A549 treated with CORT108297 at 1 μM for 4 hours (cell line): Measurements from ENCODE around the gene GID4. TPM values are rescaled to one million over a fixed set of nuclear protein-coding genes. Genes with fewer than 3 reads are reported as not detected.

Experiments
- total RNA-seq: library from RNA; stranded (reverse); fragments of 200-300 nt; extraction: Qiagen RNA extraction; gene quantifications from 5 replicates; pipeline ENCODE4 v1.2.3, GENCODE V29; 2022

GID4 gene
- total RNA-seq: 9.8 to 12.7 TPM (median 11.4 TPM) in 5 replicates

DNA sequence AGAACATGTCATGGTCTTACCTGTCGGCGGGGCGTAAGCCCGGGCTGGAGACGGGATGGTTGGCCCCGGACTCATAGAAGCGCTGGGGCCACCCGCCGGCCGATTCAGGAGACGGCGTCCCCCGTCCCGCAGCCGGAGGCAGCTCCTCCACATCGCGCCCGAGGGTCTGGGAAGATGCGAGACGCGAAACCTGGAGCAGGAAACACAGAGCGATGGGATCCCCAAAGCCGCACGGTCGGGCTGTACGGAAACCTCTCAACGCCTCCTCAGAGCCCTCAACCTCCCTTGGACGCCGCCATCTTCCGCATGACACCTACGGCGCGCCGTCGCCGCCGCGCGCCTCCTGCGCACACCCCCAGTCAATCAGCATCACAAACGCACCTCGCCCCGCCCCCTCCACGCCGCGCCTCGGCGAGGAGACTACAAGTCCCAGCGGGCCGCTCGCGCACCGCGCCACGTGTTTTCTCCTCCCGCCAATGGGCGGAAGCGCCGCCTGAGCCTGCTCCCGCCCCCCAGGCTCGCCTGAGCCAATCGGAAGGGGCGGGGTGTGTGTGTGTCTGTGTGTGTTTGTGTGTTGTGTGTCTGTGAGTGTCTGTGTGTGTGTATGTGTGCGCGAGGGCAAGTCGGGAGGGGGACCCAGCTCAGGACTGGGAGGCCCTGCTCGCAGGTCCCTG is at the start of gene GID4, which contains the start of gene ATPAF2:
Gene GID4, plus strand, starts transcription at position 548 of the 674 bp plus-strand sequence. Its CDS starts 57 bp downstream, at position 605.
Gene ATPAF2, minus strand, starts transcription at position 308 of the 674 bp plus-strand sequence. Its CDS starts 155 bp downstream, at position 153.

DNA sequence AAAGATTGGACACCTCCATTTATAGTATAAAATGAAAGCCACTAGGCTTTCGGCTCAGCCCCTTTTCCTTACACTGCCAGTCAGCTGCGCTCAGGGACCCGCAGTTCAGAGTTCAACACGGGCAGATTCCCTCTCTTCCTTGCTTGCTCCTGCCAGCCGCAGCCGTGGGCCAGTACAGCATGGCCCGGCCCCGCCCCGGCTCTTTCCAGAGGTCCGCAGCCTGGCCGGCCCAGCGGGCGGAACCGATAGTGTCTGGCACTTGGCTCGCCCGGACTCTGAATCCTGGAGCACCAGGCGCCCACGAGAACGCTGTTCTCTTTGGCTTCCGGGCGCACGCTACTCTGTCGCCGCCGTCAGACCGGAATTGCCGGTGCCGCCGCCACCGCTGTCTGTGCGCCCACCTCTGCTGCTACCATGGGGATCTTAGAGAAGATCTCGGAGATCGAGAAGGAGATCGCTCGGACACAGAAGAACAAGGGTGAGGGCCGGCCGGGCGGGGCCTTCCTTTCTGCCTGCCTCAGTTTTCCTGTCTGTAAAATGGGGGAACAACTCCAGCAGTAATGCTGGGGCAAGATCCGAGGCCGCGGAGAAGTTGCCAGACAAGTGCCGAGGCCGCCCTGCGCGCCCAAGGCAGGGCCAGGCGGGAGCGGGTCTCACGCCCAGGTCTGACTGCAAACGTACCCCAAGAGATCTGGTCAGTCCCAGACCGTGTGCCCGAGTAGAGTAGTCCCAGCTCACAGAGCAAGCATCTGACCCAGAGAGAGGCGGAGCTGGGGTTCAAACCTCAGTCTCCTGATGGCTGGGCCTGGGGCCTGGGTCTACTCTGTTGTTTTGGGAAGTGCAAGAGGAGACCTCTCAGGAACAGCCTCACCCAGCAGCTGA is 48.6 kb downstream of the GID4 start, which contains the start of gene DRG2:
Gene DRG2, plus strand, starts transcription at position 339 of the 882 bp plus-strand sequence. Its CDS starts 76 bp downstream, at position 415.

DNA sequence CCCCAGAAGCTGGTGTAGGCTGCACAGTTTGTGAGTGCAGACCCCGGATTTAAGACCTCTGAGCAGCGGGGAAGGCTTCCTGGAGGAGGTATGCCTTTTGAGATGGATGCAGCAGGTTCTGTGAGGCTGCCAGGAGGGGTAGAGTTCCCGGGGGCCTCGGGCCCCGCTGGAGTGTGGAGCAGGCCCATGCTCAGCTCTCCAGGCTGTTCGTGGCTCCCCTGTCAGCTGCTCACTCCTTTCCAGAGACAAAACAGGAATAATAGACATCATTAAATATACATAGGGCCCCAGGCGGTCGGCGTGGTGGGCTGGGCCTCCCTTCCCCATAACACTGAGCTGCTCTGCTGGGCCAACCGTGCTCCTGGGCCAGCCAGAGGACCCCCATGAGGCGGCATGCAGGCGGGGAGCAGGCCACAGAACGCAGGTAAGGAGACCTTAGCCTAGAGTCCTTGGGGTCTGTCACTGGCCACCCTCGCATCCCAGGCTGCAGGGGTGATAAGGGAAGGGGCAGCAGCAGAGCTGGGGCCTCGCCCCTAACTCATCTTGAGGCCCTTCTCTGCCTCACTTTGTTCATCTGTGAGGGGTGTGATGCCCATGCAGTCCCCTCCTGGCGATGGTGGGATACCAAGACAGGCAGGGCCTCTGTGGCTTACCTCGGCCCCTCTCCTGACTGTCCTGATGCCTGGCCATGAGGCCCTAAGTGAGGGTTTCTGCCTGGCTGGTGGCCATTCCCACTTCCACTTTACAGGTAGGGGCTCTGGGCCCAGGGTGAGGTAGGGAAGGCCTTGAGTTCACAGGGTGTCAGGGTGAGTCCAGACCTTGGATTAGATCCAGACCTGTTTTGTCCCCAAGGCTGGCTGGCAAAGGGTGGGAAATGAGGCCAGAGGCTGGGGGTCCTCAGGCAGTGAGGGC is 69.4 kb downstream of the GID4 start, which contains the start of gene MYO15A:
Gene MYO15A, plus strand, starts transcription at position 356 of the 912 bp plus-strand sequence. CDS start 10,045 bp downstream, outside the sequence.

Other genes with a start within 250 kb of the GID4 start
- gene SREBF1, start 202.4 kb upstream of the GID4 start, total RNA-seq: 60.6 to 93.3 TPM (median 86.9 TPM) in 5 replicates
- 16.7 to 22.9 TPM (median 19.9 TPM) in 5 replicates for gene TOM1L2, start 67.0 kb upstream of the GID4 start, total RNA-seq
- gene DRC3, start 66.5 kb upstream of the GID4 start, total RNA-seq: 2.2 to 3.2 TPM (median 3.0 TPM) in 5 replicates
- gene ATPAF2, start 240 bp upstream of the GID4 start, total RNA-seq: 18.2 to 31.7 TPM (median 28.6 TPM) in 5 replicates
- gene DRG2, start 48.5 kb downstream of the GID4 start, total RNA-seq: 47.4 to 59.4 TPM (median 53.7 TPM) in 5 replicates
- gene MYO15A, start 69.3 kb downstream of the GID4 start, total RNA-seq: 0.27 to 0.58 TPM (median 0.35 TPM) in 5 replicates
- 47.5 to 59.1 TPM (median 51.3 TPM) in 5 replicates for gene ALKBH5, start 144.4 kb downstream of the GID4 start, total RNA-seq
- 11.9 to 19.7 TPM (median 17.0 TPM) in 5 replicates for gene LLGL1, start 186.2 kb downstream of the GID4 start, total RNA-seq
- gene FLII, start 219.3 kb downstream of the GID4 start, total RNA-seq: 232 to 268 TPM (median 246 TPM) in 5 replicates
- gene MIEF2, start 221.3 kb downstream of the GID4 start, total RNA-seq: 6.4 to 12.9 TPM (median 10.7 TPM) in 5 replicates